Psoas muscle (tissue), 8 donors: ENCODE results near the gene TMEM8B. TPM values are rescaled to one million over a fixed set of nuclear protein-coding genes. Genes with fewer than 3 reads are reported as not detected.
A peak's percentile ranks its signal among the peaks of the same experiment; 100 is the strongest.

ENCODE experiments used
- ATAC-seq, 4 donors: fragments of 200-7000 bp; cut with Tn5 transposase; one replicate each; pipeline ENCODE4 v1.9.1; 2020; ENCODE audit warnings: moderate library complexity in 3 of 4, mild to moderate bottlenecking in 2 of 4
- DNase-seq, 2 donors: peaks; one replicate each; pipeline ENCODE4 v3.0.0-alpha.2; 2020
- H3K27ac ChIP-seq: fragments of 200-600 bp; one replicate; pipeline ENCODE4 v1.8.0; 2022
- H3K27me3 ChIP-seq, 3 donors: fragments of 200-600 bp in 1 of 3; one replicate each; pipeline versions ENCODE4 v1.6.1 to v1.8.0; 2013 to 2022; ENCODE audit warnings: low read length in 2 of 3, mild to moderate bottlenecking in 2 of 3, moderate library complexity in 1 of 3; ENCODE audit not compliant: insufficient read depth in 3 of 3
- H3K36me3 ChIP-seq, 2 donors: fragments of 200-600 bp in 1 of 2; one replicate each; pipeline versions ENCODE4 v1.6.1 to v1.8.0; 2013 to 2022; ENCODE audit warnings: low read depth in 1 of 2, mild to moderate bottlenecking in 1 of 2, moderate library complexity in 1 of 2; ENCODE audit not compliant: insufficient read depth in 1 of 2
- H3K4me1 ChIP-seq: fragments of 200-600 bp; one replicate; pipeline ENCODE4 v1.8.0; 2022
- H3K4me3 ChIP-seq: fragments of 200-600 bp; one replicate; pipeline ENCODE4 v1.8.0; 2022; ENCODE audit warnings: mild to moderate bottlenecking
- H3K9me3 ChIP-seq: fragments of 200-600 bp; one replicate; pipeline ENCODE4 v1.8.0; 2022
- CTCF ChIP-seq: fragments of 200-600 bp; IDR thresholded peaks from one replicate; pipeline ENCODE4 v1.8.0; 2022; ENCODE audit warnings: antibody characterized with exemption
- WGBS, 3 donors: extraction: QIAGEN DNeasy Blood & Tissue Kit; methylation state at CpG; one replicate each; pipeline versions ENCODE4 v1.1.6 to v1.1.7; 2013; 5-methylcytosine and 5-hydroxymethylcytosine counted together
- intact Hi-C, 2 donors: fragments of 100-400 bp; cut with DNase I; formaldehyde crosslinking; loops; one replicate each; pipeline versions ENCODE4 v1.11.0 to v1.14.2; 2022
- polyA plus RNA-seq, 3 donors: library from polyadenylated mRNA; stranded (reverse); fragments of 200-250 nt; gene quantifications; one replicate each; pipeline ENCODE4 v1.2.3, GENCODE V29; 2013
- total RNA-seq, 4 donors: library from RNA; stranded (reverse); fragmentation: NEBNext Ultra II Directional in 2 of 4; extraction: Animal tissue kit (Norgen Biotek cat#: 25700) in 2 of 4; gene quantifications; one replicate each; pipeline versions ENCODE4 v1.2.1 to v1.2.4, GENCODE V29; 2021 to 2023
- donor health status: healthy with polysubstance abuse.
- donor health status: DM: no; HTN: no; CAD: no; lungs with moderate emphysema.
- donor health status: Bipolar disorder and iron deficiency.
- donor health status: healthy.
- donor health status: DM: yes; HTN: yes; CAD: no.
- donor health status: DM: no; HTN: no; CAD: no.
- donor health status: DM: no; HTN: no; CAD: no.
- donor health status: DM: yes; HTN: yes; CAD: no.

TMEM8B gene
- total and polyA plus RNA-seq, 7 donors: 2.8 to 18.5 (median 8.9) TPM

- peaks cover 17% of the 10 kb centered on the region for H3K4me1 ChIP-seq
- H3K27ac ChIP-seq: no peak overlapping the region
- H3K9me3 ChIP-seq: no peaks in the 10 kb centered on the region
- 90 to 96% (median 92%) methylated on average over 4 of the region's 4 CpGs for WGBS, 3 donors
- H3K36me3 ChIP-seq: peaks cover 3 to 41% of the 10 kb centered on the region in 2 donors
- DNase-seq (no peak), ATAC-seq (peak in 3 of 4 donors; percentile 41 to 56 (median 56))
- no peak overlapping the region for H3K4me3 ChIP-seq
- no peaks in the 10 kb centered on the region for H3K27me3 ChIP-seq
- TF ChIP-seq CTCF: no peak
- intact Hi-C loops: no loop called here
These were observed 30.2 kb upstream of the TMEM8B start for GRCh38 chr9:35798658-35799374.

- WGBS, 3 donors: 82 to 91% (median 85%) methylated on average over 7 of the region's 7 CpGs
- Histone ChIP-seq H3K27ac (no peak overlapping the region), H3K36me3 (peaks cover 3 to 53% of the 10 kb centered on the region in 2 donors), H3K4me3 (no peak overlapping the region), H3K4me1 (peaks cover 7% of the 10 kb centered on the region), H3K9me3 (no peaks in the 10 kb centered on the region), H3K27me3 (no peaks in the 10 kb centered on the region)
- intact Hi-C loops: no loop called here
- ATAC-seq (no peak), DNase-seq (no peak)
- no peak for TF ChIP-seq CTCF
These were observed 28.5 kb upstream of the TMEM8B start for GRCh38 chr9:35800530-35800929.

GRCh38 chr9:35801328-35802128 is 27.5 kb upstream of the TMEM8B start:
- H3K9me3 ChIP-seq: no peaks in the 10 kb centered on the region
- no peak overlapping the region for H3K27ac ChIP-seq
- ATAC-seq (peak; percentile 57 to 79 (median 67)), DNase-seq (no peak)
- no peak for TF ChIP-seq CTCF
- H3K4me3 ChIP-seq: no peak overlapping the region
- peaks cover 3 to 63% of the 10 kb centered on the region in 2 donors for H3K36me3 ChIP-seq
- WGBS, 3 donors: 63 to 64% (median 63%) methylated on average over 13 of the region's 13 CpGs
- H3K27me3 ChIP-seq: no peaks in the 10 kb centered on the region
- intact Hi-C loops: no loop called here
- H3K4me1 ChIP-seq: peaks cover 7% of the 10 kb centered on the region

- H3K4me3 ChIP-seq: no peak overlapping the region
- no peak overlapping the region for H3K27ac ChIP-seq
- H3K4me1 ChIP-seq: peaks cover 2% of the 10 kb centered on the region
- intact Hi-C loops: no loop called here
- no peak for ATAC-seq
- no peak for DNase-seq
- no peaks in the 10 kb centered on the region for H3K9me3 ChIP-seq
- no peaks in the 10 kb centered on the region for H3K27me3 ChIP-seq
- TF ChIP-seq CTCF: no peak
- 97% methylated on average over 8 of the region's 8 CpGs for WGBS, 3 donors
- peaks cover 0 to 81% of the 10 kb centered on the region in 2 donors for H3K36me3 ChIP-seq
These were observed 22.9 kb upstream of the TMEM8B start for GRCh38 chr9:35806101-35806500.
